Measurements from ENCODE around the gene SLC22A3. TPM values are rescaled to one million over a fixed set of nuclear protein-coding genes. Genes with fewer than 3 reads are reported as not detected.

Gene SLC22A3
- total and polyA plus RNA-seq, 2 experiments from 2014 or later, result 34.9 to 40.3 TPM

- DNase-seq (ENCODE audit: low spot score), result no peak
These were observed 10.9 kb upstream of the SLC22A3 start for GRCh38 chr6:160337301-160337700.

GRCh38 chr6:160337991-160338390 lies 10.2 kb upstream of the SLC22A3 start:
- Histone ChIP-seq H3K9me2 (replicated peaks; ENCODE audit: insufficient read depth) (no peaks in the 10 kb centered on the region), H2AFZ (no peak overlapping the region), H3K27ac (no peak overlapping the region), H4K20me1 (ENCODE audit: insufficient read depth, poor library complexity, severe bottlenecking) (no peaks in the 10 kb centered on the region), H3K36me3 (replicated peaks; ENCODE audit: insufficient read depth, low read depth) (no peaks in the 10 kb centered on the region), H3K79me2 (no peaks in the 10 kb centered on the region), H3K4me3 (no peak overlapping the region), H3K4me2 (no peak overlapping the region), H3K9me3 (ENCODE audit: low read depth) (no peaks in the 10 kb centered on the region), H3K27me3 (no peaks in the 10 kb centered on the region), H3K4me1 (ENCODE audit: insufficient read depth) (no peaks in the 10 kb centered on the region)
- WGBS (ENCODE audit: low lambda C conversion rate, missing lambda C conversion rate), result 77% methylated on average over 3 of the region's 3 CpGs
- TF ChIP-seq, protein P1, sequence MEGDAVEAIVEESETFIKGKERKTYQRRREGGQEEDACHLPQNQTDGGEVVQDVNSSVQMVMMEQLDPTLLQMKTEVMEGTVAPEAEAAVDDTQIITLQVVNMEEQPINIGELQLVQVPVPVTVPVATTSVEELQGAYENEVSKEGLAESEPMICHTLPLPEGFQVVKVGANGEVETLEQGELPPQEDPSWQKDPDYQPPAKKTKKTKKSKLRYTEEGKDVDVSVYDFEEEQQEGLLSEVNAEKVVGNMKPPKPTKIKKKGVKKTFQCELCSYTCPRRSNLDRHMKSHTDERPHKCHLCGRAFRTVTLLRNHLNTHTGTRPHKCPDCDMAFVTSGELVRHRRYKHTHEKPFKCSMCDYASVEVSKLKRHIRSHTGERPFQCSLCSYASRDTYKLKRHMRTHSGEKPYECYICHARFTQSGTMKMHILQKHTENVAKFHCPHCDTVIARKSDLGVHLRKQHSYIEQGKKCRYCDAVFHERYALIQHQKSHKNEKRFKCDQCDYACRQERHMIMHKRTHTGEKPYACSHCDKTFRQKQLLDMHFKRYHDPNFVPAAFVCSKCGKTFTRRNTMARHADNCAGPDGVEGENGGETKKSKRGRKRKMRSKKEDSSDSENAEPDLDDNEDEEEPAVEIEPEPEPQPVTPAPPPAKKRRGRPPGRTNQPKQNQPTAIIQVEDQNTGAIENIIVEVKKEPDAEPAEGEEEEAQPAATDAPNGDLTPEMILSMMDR (IDR thresholded peaks at IDR 0.05; ENCODE audit: poor library complexity), result no peak
- TF ChIP-seq EZH2 (IDR thresholded peaks at IDR 0.05; ENCODE audit: borderline replicate concordance), result no peak
- no peak for TF ChIP-seq EZH2phosphoT487 (IDR thresholded peaks at IDR 0.05; ENCODE audit: low read depth, severe bottlenecking, unreplicated experiment)
- DNase-seq (ENCODE audit: low spot score), result no peak

More at GRCh38 chr6:160337301-160337700, 10.9 kb upstream of the SLC22A3 start:
- Histone ChIP-seq H3K27ac (no peak overlapping the region), H3K4me3 (no peak overlapping the region), H2AFZ (no peak overlapping the region), H4K20me1 (ENCODE audit: insufficient read depth, poor library complexity, severe bottlenecking) (no peaks in the 10 kb centered on the region), H3K9me2 (replicated peaks; ENCODE audit: insufficient read depth) (no peaks in the 10 kb centered on the region), H3K27me3 (no peaks in the 10 kb centered on the region), H3K79me2 (no peaks in the 10 kb centered on the region), H3K36me3 (replicated peaks; ENCODE audit: insufficient read depth, low read depth) (no peaks in the 10 kb centered on the region), H3K4me1 (ENCODE audit: insufficient read depth) (no peaks in the 10 kb centered on the region), H3K9me3 (ENCODE audit: low read depth) (no peaks in the 10 kb centered on the region), H3K4me2 (no peak overlapping the region)
- WGBS (ENCODE audit: low lambda C conversion rate, missing lambda C conversion rate), result 69% methylated on average over 2 of the region's 2 CpGs
- TF ChIP-seq EZH2phosphoT487 (IDR thresholded peaks at IDR 0.05; ENCODE audit: low read depth, severe bottlenecking, unreplicated experiment) (no peak), EZH2 (IDR thresholded peaks at IDR 0.05; ENCODE audit: borderline replicate concordance) (no peak)
- TF ChIP-seq, protein P1 (IDR thresholded peaks at IDR 0.05; ENCODE audit: poor library complexity), result no peak

DNA sequence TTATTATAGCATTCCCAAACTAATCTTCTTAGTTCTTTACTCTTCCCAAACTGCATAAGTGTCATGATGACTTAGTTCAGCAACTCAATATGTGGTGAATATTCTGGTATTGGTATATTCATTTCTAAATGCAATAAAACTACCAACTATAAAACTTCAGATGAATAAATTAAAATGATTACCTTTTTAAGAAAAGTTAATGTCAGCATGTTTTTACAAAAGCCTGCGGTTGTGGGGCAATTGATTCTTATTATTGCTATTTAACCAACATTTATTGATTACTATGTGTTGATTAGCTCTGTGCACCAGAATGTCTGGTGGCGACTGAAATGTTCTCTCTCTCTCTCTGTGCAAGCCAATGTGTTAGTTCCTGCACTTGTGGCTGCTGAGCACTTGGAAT lies 5.0 kb upstream of the SLC22A3 start:
- H3K9me2 ChIP-seq (replicated peaks; ENCODE audit: insufficient read depth), result no peaks in the 10 kb centered on the region
- H3K4me2 ChIP-seq, result no peak overlapping the region
- TF ChIP-seq EZH2 (IDR thresholded peaks at IDR 0.05; ENCODE audit: borderline replicate concordance), result no peak
- no peak for TF ChIP-seq EZH2phosphoT487 (IDR thresholded peaks at IDR 0.05; ENCODE audit: low read depth, severe bottlenecking, unreplicated experiment)
- TF ChIP-seq, protein P1 (IDR thresholded peaks at IDR 0.05; ENCODE audit: poor library complexity), result no peak
- H3K36me3 ChIP-seq (replicated peaks; ENCODE audit: insufficient read depth, low read depth), result no peaks in the 10 kb centered on the region
- H3K27ac ChIP-seq, result no peak overlapping the region
- no peaks in the 10 kb centered on the region for H3K27me3 ChIP-seq
- H3K4me1 ChIP-seq (ENCODE audit: insufficient read depth), result no peaks in the 10 kb centered on the region
- no peaks in the 10 kb centered on the region for H3K9me3 ChIP-seq (ENCODE audit: low read depth)
- no peaks in the 10 kb centered on the region for H4K20me1 ChIP-seq (ENCODE audit: insufficient read depth, poor library complexity, severe bottlenecking)
- DNase-seq (ENCODE audit: low spot score), result no peak
- H3K4me3 ChIP-seq, result no peak overlapping the region
- H2AFZ ChIP-seq, result no peak overlapping the region
- 85% methylated on average over 2 of the region's 2 CpGs for WGBS (ENCODE audit: low lambda C conversion rate, missing lambda C conversion rate)
- H3K79me2 ChIP-seq, result no peaks in the 10 kb centered on the region

DNA sequence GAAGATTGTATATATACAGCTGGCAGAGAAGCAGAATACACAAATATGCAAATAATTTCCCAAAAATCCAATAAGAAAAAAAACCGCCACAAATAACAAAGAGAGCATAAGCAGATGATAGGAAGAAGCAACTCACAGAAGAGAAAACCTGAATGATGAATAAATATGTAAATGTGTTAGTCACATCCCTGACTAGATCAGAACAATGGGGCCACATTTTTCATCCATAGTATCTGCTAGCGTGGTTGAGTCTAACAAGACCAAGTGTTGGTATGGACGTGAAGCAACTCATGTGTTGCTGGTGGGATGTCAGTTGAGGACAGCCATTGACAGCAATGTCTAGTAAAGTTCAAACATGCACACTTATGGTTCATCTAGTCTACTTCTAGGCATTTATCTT lies 3.9 kb upstream of the SLC22A3 start:
- no peaks in the 10 kb centered on the region for H3K9me2 ChIP-seq (replicated peaks; ENCODE audit: insufficient read depth)
- 99% methylated on average over 3 of the region's 3 CpGs for WGBS (ENCODE audit: low lambda C conversion rate, missing lambda C conversion rate)
- no peak overlapping the region for H3K4me3 ChIP-seq
- peaks cover 2% of the 10 kb centered on the region for H3K27me3 ChIP-seq
- H3K79me2 ChIP-seq, result peaks cover 3% of the 10 kb centered on the region
- H3K4me1 ChIP-seq (ENCODE audit: insufficient read depth), result peaks cover 6% of the 10 kb centered on the region
- H2AFZ ChIP-seq, result no peak overlapping the region
- no peak overlapping the region for H3K4me2 ChIP-seq
- no peaks in the 10 kb centered on the region for H3K36me3 ChIP-seq (replicated peaks; ENCODE audit: insufficient read depth, low read depth)
- TF ChIP-seq, protein P1 (IDR thresholded peaks at IDR 0.05; ENCODE audit: poor library complexity), result no peak
- TF ChIP-seq EZH2 (IDR thresholded peaks at IDR 0.05; ENCODE audit: borderline replicate concordance) (no peak), EZH2phosphoT487 (IDR thresholded peaks at IDR 0.05; ENCODE audit: low read depth, severe bottlenecking, unreplicated experiment) (no peak)
- no peaks in the 10 kb centered on the region for H3K9me3 ChIP-seq (ENCODE audit: low read depth)
- no peaks in the 10 kb centered on the region for H4K20me1 ChIP-seq (ENCODE audit: insufficient read depth, poor library complexity, severe bottlenecking)
- DNase-seq (ENCODE audit: low spot score), result no peak
- H3K27ac ChIP-seq, result no peak overlapping the region

All from hepatocyte (in vitro differentiated cells).